PC-9 (cell line): ENCODE data around the gene PPIL6. TPM values are rescaled to one million over a fixed set of nuclear protein-coding genes. Genes with fewer than 3 reads are reported as not detected.

Source experiments
- BruUV-seq: library from RNA; stranded (reverse); fragments of 400-500 nt; replicated peaks from 2 replicates; lab custom pipeline; 2021; lab: Mats Ljungman, UMichigan
- CTCF ChIA-PET: fragments of 300-600 bp; sonication (Branson Sonifier 250); formaldehyde crosslinking; loops from one replicate; lab custom pipeline; 2022; ENCODE audit warnings: antibody characterized with exemption; lab: Charles Lee
- POLR2A ChIA-PET: fragments of 300-600 bp; sonication (Branson Sonifier 250); formaldehyde crosslinking; loops from one replicate; lab custom pipeline; 2022; ENCODE audit warnings: antibody characterized with exemption; ENCODE audit not compliant: unreplicated experiment; lab: Charles Lee
- DNase-seq, 2 experiments: peaks; one replicate each; pipeline versions ENCODE4 v3.0.0 to v3.0.0-alpha.2; 2015 to 2022; ENCODE audit warnings: mixed read lengths in 1 of 2
- H2AFZ ChIP-seq: fragments of 200-600 bp; sonication (generic); 2 replicates; pipeline ENCODE4 v1.8.1; 2017; ENCODE audit warnings: antibody characterized with exemption
- H3F3A ChIP-seq: fragments of 200-600 bp; sonication (generic); 2 replicates; pipeline ENCODE4 v1.8.1; 2017; ENCODE audit warnings: antibody characterized with exemption, mild to moderate bottlenecking, low read depth; ENCODE audit not compliant: insufficient read depth
- H3K27ac ChIP-seq: fragments of 200-600 bp; sonication (generic); 2 replicates; pipeline ENCODE4 v1.6.1; 2016; ENCODE audit warnings: mixed run types
- H3K27me3 ChIP-seq: fragments of 200-600 bp; sonication (generic); 2 replicates; pipeline ENCODE4 v1.6.1; 2016; ENCODE audit warnings: low read depth, mixed run types; ENCODE audit not compliant: insufficient read depth
- H3K36me3 ChIP-seq: fragments of 200-600 bp; sonication (generic); 2 replicates; pipeline ENCODE4 v1.6.1; 2016; ENCODE audit warnings: low read depth, mixed run types
- H3K4me1 ChIP-seq: fragments of 200-600 bp; sonication (generic); replicated peaks from 2 replicates; pipeline ENCODE4 v1.6.1; 2016; ENCODE audit warnings: mixed run types; ENCODE audit not compliant: insufficient read depth
- H3K4me2 ChIP-seq: fragments of 200-600 bp; sonication (generic); 2 replicates; pipeline ENCODE4 v1.6.1; 2017; ENCODE audit warnings: mixed run types
- H3K4me3 ChIP-seq: fragments of 200-600 bp; sonication (generic); 2 replicates; pipeline ENCODE4 v1.6.1; 2016; ENCODE audit warnings: mixed run types
- H3K79me2 ChIP-seq: fragments of 200-600 bp; sonication (generic); 2 replicates; pipeline ENCODE4 v1.6.1; 2017; ENCODE audit warnings: low read depth, mixed run types
- H3K9me2 ChIP-seq: fragments of 200-600 bp; sonication (generic); 2 replicates; pipeline ENCODE4 v1.8.1; 2017; ENCODE audit warnings: mild to moderate bottlenecking; ENCODE audit not compliant: insufficient read depth
- H3K9me3 ChIP-seq: fragments of 200-600 bp; sonication (generic); 2 replicates; pipeline ENCODE4 v1.8.1; 2016; ENCODE audit warnings: low read depth; ENCODE audit not compliant: insufficient read depth
- H4K20me1 ChIP-seq: fragments of 200-600 bp; sonication (generic); 2 replicates; pipeline ENCODE4 v1.8.1; 2017; ENCODE audit not compliant: insufficient read depth
- EZH2 ChIP-seq: fragments of 200-600 bp; sonication (generic); IDR thresholded peaks from 2 replicates; pipeline ENCODE4 v1.8.0; 2017; ENCODE audit warnings: antibody characterized with exemption, low read depth
- intact Hi-C: fragments of 100-400 bp; cut with micrococcal nuclease; formaldehyde crosslinking; loops from one replicate; pipeline ENCODE4 v1.10.0; 2022; ENCODE audit not compliant: unreplicated experiment
- total RNA-seq: library from RNA; stranded (reverse); gene quantifications from 2 replicates; pipeline ENCODE4 v1.2.3, GENCODE V29; 2021
- TF ChIP-seq, protein P1 (sequence below): fragments of 200-600 bp; sonication (generic); conservative IDR thresholded peaks from 2 replicates; pipeline ENCODE4 v1.6.1; 2017; ENCODE audit warnings: mixed run types, antibody characterized with exemption, mild to moderate bottlenecking, moderate library complexity

The PPIL6 gene
- total RNA-seq, 1 experiment from 2014 or later: 15.5 TPM

DNA sequence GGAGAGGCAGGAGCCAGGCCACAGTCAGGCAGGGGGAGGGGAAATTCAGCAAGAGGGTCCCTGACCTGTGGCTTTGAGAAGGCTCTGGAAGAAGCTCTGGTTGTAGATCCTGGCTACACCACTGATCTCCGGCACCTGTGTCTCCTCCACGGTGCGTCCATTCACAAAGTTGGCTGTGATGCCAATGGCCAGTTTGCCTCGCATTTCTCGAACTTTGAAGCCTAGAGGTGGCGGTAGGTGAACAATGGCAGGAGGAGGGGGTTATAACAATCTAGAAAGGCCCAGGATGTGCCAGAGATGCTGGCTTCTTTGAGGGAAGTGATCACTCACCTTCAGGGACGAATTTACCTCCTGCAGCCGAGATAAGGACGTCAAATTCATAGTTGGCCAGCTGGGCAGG, 11.8 kb upstream of the PPIL6 start:
- POLR2A ChIA-PET: interaction anchor here (0.7 kb wide), 1 partner anchor 16 kb away, joined by 5 read pairs; no protein-coding TSS in a partner anchor
- Histone ChIP-seq H3K79me2 (no peaks in the 10 kb centered on the region), H3K27me3 (no peaks in the 10 kb centered on the region), H3K4me1 (no peaks in the 10 kb centered on the region; the same call in 1 of the 2 replicates), H3K4me2 (no peak overlapping the region), H3K9me3 (no peaks in the 10 kb centered on the region), H3F3A (peaks cover 32% of the 10 kb centered on the region; the same call in 1 of the 2 replicates), H3K4me3 (no peak overlapping the region), H3K27ac (no peak overlapping the region), H3K36me3 (no peaks in the 10 kb centered on the region), H3K9me2 (no peaks in the 10 kb centered on the region), H4K20me1 (no peaks in the 10 kb centered on the region), H2AFZ (no peak overlapping the region)
- intact Hi-C loops: no loop called here
- TF ChIP-seq, protein P1, sequence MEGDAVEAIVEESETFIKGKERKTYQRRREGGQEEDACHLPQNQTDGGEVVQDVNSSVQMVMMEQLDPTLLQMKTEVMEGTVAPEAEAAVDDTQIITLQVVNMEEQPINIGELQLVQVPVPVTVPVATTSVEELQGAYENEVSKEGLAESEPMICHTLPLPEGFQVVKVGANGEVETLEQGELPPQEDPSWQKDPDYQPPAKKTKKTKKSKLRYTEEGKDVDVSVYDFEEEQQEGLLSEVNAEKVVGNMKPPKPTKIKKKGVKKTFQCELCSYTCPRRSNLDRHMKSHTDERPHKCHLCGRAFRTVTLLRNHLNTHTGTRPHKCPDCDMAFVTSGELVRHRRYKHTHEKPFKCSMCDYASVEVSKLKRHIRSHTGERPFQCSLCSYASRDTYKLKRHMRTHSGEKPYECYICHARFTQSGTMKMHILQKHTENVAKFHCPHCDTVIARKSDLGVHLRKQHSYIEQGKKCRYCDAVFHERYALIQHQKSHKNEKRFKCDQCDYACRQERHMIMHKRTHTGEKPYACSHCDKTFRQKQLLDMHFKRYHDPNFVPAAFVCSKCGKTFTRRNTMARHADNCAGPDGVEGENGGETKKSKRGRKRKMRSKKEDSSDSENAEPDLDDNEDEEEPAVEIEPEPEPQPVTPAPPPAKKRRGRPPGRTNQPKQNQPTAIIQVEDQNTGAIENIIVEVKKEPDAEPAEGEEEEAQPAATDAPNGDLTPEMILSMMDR: no peak
- TF ChIP-seq EZH2: no peak
- no peak for DNase-seq
- BruUV-seq: no TSS peak
- CTCF ChIA-PET: no interaction called here

DNA sequence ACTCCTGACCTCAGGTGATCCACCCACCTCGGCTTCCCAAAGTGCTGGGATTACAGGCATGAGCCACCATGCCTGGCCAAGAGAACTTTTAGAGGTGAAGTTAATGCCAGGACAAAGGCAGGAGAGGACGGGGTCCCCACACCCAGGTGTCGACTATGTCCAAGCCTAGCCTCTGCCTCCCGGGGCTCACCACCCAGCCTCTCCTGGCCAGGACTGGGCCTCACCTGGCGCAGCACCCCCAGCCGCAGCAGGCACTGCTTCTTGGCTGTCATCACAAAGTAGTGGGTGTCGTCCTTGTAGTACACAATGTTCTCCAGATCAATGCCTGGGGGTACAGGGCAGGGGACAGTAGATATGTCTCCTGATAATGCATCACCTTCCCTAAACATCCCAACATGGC, 10.9 kb upstream of the PPIL6 start:
- H4K20me1 ChIP-seq: no peaks in the 10 kb centered on the region
- H3K4me1 ChIP-seq: no peaks in the 10 kb centered on the region; the same call in 1 of the 2 replicates
- CTCF ChIA-PET: no interaction called here
- no peak overlapping the region for H3K27ac ChIP-seq
- no peaks in the 10 kb centered on the region for H3K79me2 ChIP-seq
- no peak for DNase-seq
- TF ChIP-seq EZH2: no peak
- TF ChIP-seq, protein P1: no peak
- no peak overlapping the region for H3K4me3 ChIP-seq
- H3K4me2 ChIP-seq: no peak overlapping the region
- no peaks in the 10 kb centered on the region for H3K9me2 ChIP-seq
- H3F3A ChIP-seq: peaks cover 24% of the 10 kb centered on the region; the same call in 1 of the 2 replicates
- no peak overlapping the region for H2AFZ ChIP-seq
- H3K36me3 ChIP-seq: no peaks in the 10 kb centered on the region
- POLR2A ChIA-PET: interaction anchor here (0.6 kb wide), 1 partner anchor 8 kb away, joined by 4 read pairs; no protein-coding TSS in a partner anchor
- no peaks in the 10 kb centered on the region for H3K9me3 ChIP-seq
- BruUV-seq: no TSS peak
- H3K27me3 ChIP-seq: no peaks in the 10 kb centered on the region
- intact Hi-C loops: no loop called here

DNA sequence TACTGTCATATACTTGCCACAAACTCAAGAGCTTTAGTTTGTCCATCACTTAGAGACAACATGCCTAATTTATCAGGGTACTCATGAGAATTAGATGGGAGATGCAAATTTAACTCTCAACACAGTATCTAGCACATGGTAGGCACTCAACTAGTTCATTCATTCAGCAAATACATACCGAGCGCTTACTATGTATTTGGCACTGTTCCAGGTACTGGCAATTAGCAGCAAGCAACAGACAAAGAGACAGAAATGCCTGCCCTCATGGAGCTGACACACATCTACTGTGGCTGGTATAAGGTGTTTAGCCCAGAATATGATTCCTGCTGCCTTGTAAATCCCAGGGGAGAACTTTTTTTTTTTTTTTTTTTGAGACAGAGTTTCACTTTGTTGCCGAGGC, 10.4 kb upstream of the PPIL6 start:
- no peak overlapping the region for H3K4me3 ChIP-seq
- CTCF ChIA-PET: no interaction called here
- no TSS peak for BruUV-seq

More for the DNA sequence above, 10.4 kb upstream of the PPIL6 start:
- intact Hi-C loops: no loop called here
- Histone ChIP-seq H3K36me3 (no peaks in the 10 kb centered on the region), H3K4me2 (no peak overlapping the region), H3K27me3 (no peaks in the 10 kb centered on the region), H4K20me1 (no peaks in the 10 kb centered on the region), H3K4me1 (no peaks in the 10 kb centered on the region; the same call in 1 of the 2 replicates), H3K27ac (no peak overlapping the region), H3F3A (peaks cover 23% of the 10 kb centered on the region; the same call in 1 of the 2 replicates), H3K79me2 (no peaks in the 10 kb centered on the region), H3K9me3 (no peaks in the 10 kb centered on the region), H2AFZ (no peak overlapping the region), H3K9me2 (no peaks in the 10 kb centered on the region)
- TF ChIP-seq EZH2: no peak
- TF ChIP-seq, protein P1: no peak
- POLR2A ChIA-PET: interaction anchor here (0.5 to 0.6 kb wide), 2 partner anchors 9 to 589 kb away, joined by 3 to 4 read pairs; no protein-coding TSS in a partner anchor
- DNase-seq: no peak
